ENCODE measurements around the gene NKAIN4.

- TF ChIP-seq CTCF (conservative IDR thresholded peaks at IDR 0.05) = no peak
- no peak for TF ChIP-seq EZH2 (IDR thresholded peaks at IDR 0.05; ENCODE audit: low read depth)
Observed at GRCh38 chr20:63253065-63253437, 1.2 kb downstream of the NKAIN4 start.

Data from PC-9 (cell line).